Panc1 (cell line): ENCODE data around the gene CFAP119. TPM values are rescaled to one million over a fixed set of nuclear protein-coding genes. Genes with fewer than 3 reads are reported as not detected.

Experiments used
- ATAC-seq: fragments of 200-7000 bp; cut with Tn5 transposase; 2 replicates; pipeline ENCODE4 v1.9.1; 2020; ENCODE audit warnings: mild to moderate bottlenecking, moderate library complexity
- BruUV-seq: library from RNA; stranded (reverse); fragments of 400-500 nt; replicated peaks from 2 replicates; lab custom pipeline; 2021; lab: Mats Ljungman, UMichigan
- CTCF ChIA-PET: fragments of 300-600 bp; sonication (Branson Sonifier 250); formaldehyde crosslinking; loops from one replicate; lab custom pipeline; 2022; ENCODE audit warnings: antibody characterized with exemption; lab: Charles Lee
- POLR2A ChIA-PET: fragments of 300-600 bp; sonication (Branson Sonifier 250); formaldehyde crosslinking; loops from one replicate; lab custom pipeline; 2022; ENCODE audit warnings: antibody characterized with exemption; lab: Charles Lee
- DNase-seq: peaks from one replicate; pipeline ENCODE4 v3.0.0-alpha.2; 2010; ENCODE audit warnings: low read depth, low spot score
- H3K27ac ChIP-seq: 2 replicates; pipeline ENCODE4 v1.5.1; 2011; ENCODE audit warnings: mild to moderate bottlenecking, low read length, inconsistent platforms
- H3K27me3 ChIP-seq: fragments of 200-500 bp; sonication (Bioruptor generic); 2 replicates; pipeline ENCODE4 v1.6.0; 2014; ENCODE audit warnings: low read length, inconsistent platforms; ENCODE audit not compliant: control insufficient read depth, insufficient read depth
- H3K36me3 ChIP-seq: fragments of 200-500 bp; sonication (Bioruptor generic); 2 replicates; pipeline ENCODE4 v1.5.1; 2014; ENCODE audit warnings: inconsistent platforms, mild to moderate bottlenecking, low read length, moderate library complexity; ENCODE audit not compliant: control insufficient read depth, insufficient read depth
- H3K4me1 ChIP-seq: 2 replicates; pipeline ENCODE4 v1.5.1; 2011; ENCODE audit warnings: inconsistent platforms, mild to moderate bottlenecking, low read length, moderate library complexity; ENCODE audit not compliant: control insufficient read depth, insufficient read depth
- H3K4me3 ChIP-seq, 2 experiments: 2 replicates each; pipeline ENCODE4 v1.5.1; 2011 to 2012; ENCODE audit warnings: low read depth in 2 of 2, low read length in 2 of 2, mild to moderate bottlenecking in 2 of 2, inconsistent platforms in 1 of 2, moderate library complexity in 1 of 2
- H3K9me3 ChIP-seq: fragments of 200-500 bp; sonication (Bioruptor generic); 2 replicates; pipeline ENCODE4 v1.5.1; 2014; ENCODE audit warnings: low read depth, mild to moderate bottlenecking, inconsistent platforms, low read length, moderate library complexity; ENCODE audit not compliant: control insufficient read depth, insufficient read depth
- POLR2AphosphoS5 ChIP-seq: IDR thresholded peaks from 2 replicates; pipeline ENCODE4 v1.6.1; 2012; ENCODE audit warnings: mild to moderate bottlenecking, low read depth, low read length, moderate library complexity
- SIN3A ChIP-seq: IDR thresholded peaks from 2 replicates; pipeline ENCODE4 v1.6.1; 2012; ENCODE audit warnings: low read depth, mild to moderate bottlenecking, low read length, moderate library complexity, borderline replicate concordance; ENCODE audit not compliant: insufficient read depth
- TCF7L2 ChIP-seq: IDR thresholded peaks from 2 replicates; pipeline ENCODE4 v1.6.1; 2011; ENCODE audit warnings: mild to moderate bottlenecking, low read depth, low read length, inconsistent platforms
- in situ Hi-C: cut with HindIII; loops from 2 replicates; pipeline ENCODE4 v1.10.0; 2016; ENCODE audit warnings: low sequenced_read_pairs, low pct_unique_long_range_greater_than_20kb
- intact Hi-C: fragments of 100-400 bp; cut with micrococcal nuclease; formaldehyde crosslinking; loops from one replicate; pipeline ENCODE4 v1.10.0; 2022; ENCODE audit not compliant: unreplicated experiment
- total RNA-seq: library from RNA; stranded (reverse); gene quantifications from one replicate; pipeline ENCODE4 v1.2.1, GENCODE V29; 2021; ENCODE audit not compliant: unreplicated experiment
- TF ChIP-seq, protein P1 (sequence below), 2 experiments: IDR thresholded peaks; 2 replicates each; pipeline ENCODE4 v1.6.1; 2011 to 2012; ENCODE audit warnings: low read depth in 2 of 2, control low read depth in 1 of 2, low read length in 1 of 2, mild to moderate bottlenecking in 1 of 2, moderate library complexity in 1 of 2; ENCODE audit not compliant: insufficient read depth in 1 of 2
- TF ChIP-seq, protein P2 (sequence below): fragments of 450-650 bp; IDR thresholded peaks from 2 replicates; pipeline ENCODE4 v1.5.1; 2017; ENCODE audit warnings: mild to moderate bottlenecking

Gene CFAP119
- total RNA-seq, 1 experiment from 2014 or later = 21.0 TPM

DNA sequence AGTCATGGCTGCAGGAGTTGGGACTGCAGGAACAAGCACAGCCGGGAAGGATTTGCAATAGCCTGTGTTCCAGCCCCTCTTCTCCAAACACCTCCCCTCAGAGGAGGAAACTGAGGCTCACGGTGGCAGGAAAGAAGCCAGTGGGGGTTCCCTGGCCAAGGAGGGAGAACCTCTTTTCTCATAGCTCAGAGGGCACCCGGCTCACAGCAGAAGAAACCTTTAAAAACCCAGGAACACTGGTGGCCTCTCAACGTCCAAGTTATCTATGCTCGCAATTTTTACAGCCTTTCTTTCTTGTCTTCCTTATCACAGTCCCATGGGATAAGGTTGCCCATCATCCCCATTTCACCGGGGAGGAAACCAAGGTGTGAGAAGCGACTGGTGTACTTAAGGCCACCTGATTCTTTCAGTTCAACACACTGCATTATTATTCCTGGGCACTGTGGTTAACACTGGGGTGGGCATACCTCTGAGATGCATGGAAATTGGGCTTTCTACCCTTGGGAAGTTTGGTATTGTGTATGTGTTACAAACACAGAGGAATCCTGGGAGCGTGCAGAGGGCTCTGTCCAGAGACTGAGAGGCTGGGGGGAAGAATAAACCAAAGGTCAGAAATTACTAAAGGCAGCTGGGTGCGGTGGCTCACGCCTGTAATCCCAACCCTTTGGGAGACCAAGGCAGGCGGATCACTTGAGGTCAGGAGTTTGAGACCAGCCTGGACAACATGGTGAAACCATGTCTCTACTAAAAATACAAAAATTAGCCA lies 25.9 kb upstream of the CFAP119 start:
- Histone ChIP-seq H3K27ac (peak overlapping the region; percentile 91), H3K4me1 (peaks cover 20% of the 10 kb centered on the region), H3K9me3 (no peaks in the 10 kb centered on the region), H3K4me3 (peak overlapping the region; percentile 86 to 87), H3K36me3 (peaks cover 7% of the 10 kb centered on the region; the same call in 1 of the 2 replicates), H3K27me3 (no peaks in the 10 kb centered on the region)
- ATAC-seq (no peak; the same call in 1 of the 2 replicates), DNase-seq (no peak)
- ChIA-PET POLR2A (interaction anchor here (0.7 to 1.0 kb wide), 2 partner anchors 17 to 171 kb away, joined by 3 read pairs; no protein-coding TSS in a partner anchor), CTCF (no interaction called here)
- intact Hi-C loops = no loop called here
- no TSS peak for BruUV-seq
- in situ Hi-C loops = no loop called here
- TF ChIP-seq, protein P1, sequence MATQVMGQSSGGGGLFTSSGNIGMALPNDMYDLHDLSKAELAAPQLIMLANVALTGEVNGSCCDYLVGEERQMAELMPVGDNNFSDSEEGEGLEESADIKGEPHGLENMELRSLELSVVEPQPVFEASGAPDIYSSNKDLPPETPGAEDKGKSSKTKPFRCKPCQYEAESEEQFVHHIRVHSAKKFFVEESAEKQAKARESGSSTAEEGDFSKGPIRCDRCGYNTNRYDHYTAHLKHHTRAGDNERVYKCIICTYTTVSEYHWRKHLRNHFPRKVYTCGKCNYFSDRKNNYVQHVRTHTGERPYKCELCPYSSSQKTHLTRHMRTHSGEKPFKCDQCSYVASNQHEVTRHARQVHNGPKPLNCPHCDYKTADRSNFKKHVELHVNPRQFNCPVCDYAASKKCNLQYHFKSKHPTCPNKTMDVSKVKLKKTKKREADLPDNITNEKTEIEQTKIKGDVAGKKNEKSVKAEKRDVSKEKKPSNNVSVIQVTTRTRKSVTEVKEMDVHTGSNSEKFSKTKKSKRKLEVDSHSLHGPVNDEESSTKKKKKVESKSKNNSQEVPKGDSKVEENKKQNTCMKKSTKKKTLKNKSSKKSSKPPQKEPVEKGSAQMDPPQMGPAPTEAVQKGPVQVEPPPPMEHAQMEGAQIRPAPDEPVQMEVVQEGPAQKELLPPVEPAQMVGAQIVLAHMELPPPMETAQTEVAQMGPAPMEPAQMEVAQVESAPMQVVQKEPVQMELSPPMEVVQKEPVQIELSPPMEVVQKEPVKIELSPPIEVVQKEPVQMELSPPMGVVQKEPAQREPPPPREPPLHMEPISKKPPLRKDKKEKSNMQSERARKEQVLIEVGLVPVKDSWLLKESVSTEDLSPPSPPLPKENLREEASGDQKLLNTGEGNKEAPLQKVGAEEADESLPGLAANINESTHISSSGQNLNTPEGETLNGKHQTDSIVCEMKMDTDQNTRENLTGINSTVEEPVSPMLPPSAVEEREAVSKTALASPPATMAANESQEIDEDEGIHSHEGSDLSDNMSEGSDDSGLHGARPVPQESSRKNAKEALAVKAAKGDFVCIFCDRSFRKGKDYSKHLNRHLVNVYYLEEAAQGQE (IDR thresholded peaks at IDR 0.05; ENCODE audit: insufficient read depth in 1 of 2, low read depth in 2 of 2, low read length in 1 of 2) = no peak
- TF ChIP-seq, protein P2, sequence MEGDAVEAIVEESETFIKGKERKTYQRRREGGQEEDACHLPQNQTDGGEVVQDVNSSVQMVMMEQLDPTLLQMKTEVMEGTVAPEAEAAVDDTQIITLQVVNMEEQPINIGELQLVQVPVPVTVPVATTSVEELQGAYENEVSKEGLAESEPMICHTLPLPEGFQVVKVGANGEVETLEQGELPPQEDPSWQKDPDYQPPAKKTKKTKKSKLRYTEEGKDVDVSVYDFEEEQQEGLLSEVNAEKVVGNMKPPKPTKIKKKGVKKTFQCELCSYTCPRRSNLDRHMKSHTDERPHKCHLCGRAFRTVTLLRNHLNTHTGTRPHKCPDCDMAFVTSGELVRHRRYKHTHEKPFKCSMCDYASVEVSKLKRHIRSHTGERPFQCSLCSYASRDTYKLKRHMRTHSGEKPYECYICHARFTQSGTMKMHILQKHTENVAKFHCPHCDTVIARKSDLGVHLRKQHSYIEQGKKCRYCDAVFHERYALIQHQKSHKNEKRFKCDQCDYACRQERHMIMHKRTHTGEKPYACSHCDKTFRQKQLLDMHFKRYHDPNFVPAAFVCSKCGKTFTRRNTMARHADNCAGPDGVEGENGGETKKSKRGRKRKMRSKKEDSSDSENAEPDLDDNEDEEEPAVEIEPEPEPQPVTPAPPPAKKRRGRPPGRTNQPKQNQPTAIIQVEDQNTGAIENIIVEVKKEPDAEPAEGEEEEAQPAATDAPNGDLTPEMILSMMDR = no peak
- no peak for TF ChIP-seq TCF7L2
- no peak for TF ChIP-seq SIN3A
- no peak for TF ChIP-seq POLR2AphosphoS5

DNA sequence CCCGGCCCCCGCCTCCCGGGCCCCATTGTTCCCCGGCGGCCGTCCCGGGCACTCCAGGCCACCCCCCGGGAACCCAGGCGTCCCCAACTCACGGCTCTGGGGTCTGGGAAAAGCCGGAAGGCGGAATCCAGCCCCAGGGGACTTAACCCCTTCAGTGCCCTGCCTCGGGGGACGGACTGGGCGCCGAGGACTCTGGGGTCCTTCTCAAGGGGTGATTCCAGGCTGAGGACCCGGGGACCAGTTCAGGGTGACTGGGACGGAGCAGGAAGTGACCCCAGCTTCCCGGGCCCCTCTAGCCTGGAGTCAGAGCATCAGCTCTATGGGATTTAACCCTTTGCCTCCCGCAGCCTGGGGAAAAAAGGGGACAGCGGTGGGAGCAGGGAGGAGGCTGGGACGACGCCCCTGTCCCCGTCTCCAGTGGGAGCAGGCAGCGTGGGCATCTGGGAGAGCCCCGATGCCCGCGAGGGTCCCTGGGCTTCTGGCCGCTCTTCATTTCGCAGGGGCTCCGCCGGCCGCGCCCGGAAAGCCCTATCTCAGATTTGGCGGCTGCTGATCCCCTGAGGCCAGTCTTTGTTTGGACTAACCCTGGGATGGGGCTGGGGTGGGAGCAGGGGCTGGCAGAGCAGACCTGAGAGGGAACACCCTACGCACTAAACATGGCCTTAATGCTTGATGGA lies 25.2 kb upstream of the CFAP119 start, which contains the start of gene ZNF629:
Gene ZNF629, minus strand, starts transcription at position 270 of the 677 bp plus-strand sequence. CDS start 2,723 bp downstream, outside the sequence.
- peak within 1 kb of the TSS; percentile 86 to 87 for H3K4me3 ChIP-seq
- DNase-seq = no peak
- peak; percentile 81 for ATAC-seq
- in situ Hi-C loops (no loop called here), intact Hi-C loops (no loop called here)
- peaks cover 20% of the 10 kb centered on the region for H3K4me1 ChIP-seq
- peak within 1 kb of the TSS; percentile 91 for H3K27ac ChIP-seq
- H3K9me3 ChIP-seq = no peaks in the 10 kb centered on the region
- TF ChIP-seq TCF7L2 = no peak
- TF ChIP-seq POLR2AphosphoS5 = peak; percentile 73
- H3K27me3 ChIP-seq = no peaks in the 10 kb centered on the region
- ChIA-PET CTCF (interaction anchor here (0.7 kb wide), 1 partner anchor 105 kb away, joined by 3 read pairs; no protein-coding TSS in a partner anchor), POLR2A (interaction anchor here (0.7 to 1.0 kb wide), 2 partner anchors 18 to 172 kb away, joined by 3 read pairs; no protein-coding TSS in a partner anchor)
- H3K36me3 ChIP-seq = peaks cover 8% of the 10 kb centered on the region; the same call in 1 of the 2 replicates
- no TSS peak for BruUV-seq
